HPDE6-E6E7 (cell line): ENCODE data around the gene SLC66A2.

Experiments
- DNase-seq: peaks from one replicate; pipeline ENCODE4 v3.0.0; 2011; ENCODE audit warnings: missing footprints; ENCODE audit errors: extremely low spot score

SLC66A2 gene

GRCh38 chr18:79903071-79903635, 48.3 kb downstream of the SLC66A2 start:
- no peak for DNase-seq

- no peak for DNase-seq
Measured at GRCh38 chr18:79902640-79903039, 48.8 kb downstream of the SLC66A2 start.

- DNase-seq: no peak
Measured at GRCh38 chr18:79902075-79902474, 49.4 kb downstream of the SLC66A2 start.

- no peak for DNase-seq
Measured at GRCh38 chr18:79901665-79902064, 49.8 kb downstream of the SLC66A2 start.

GRCh38 chr18:79900610-79901570, 50.6 kb downstream of the SLC66A2 start:
- no peak for DNase-seq

- no peak for DNase-seq
Measured at GRCh38 chr18:79899609-79900445, 51.6 kb downstream of the SLC66A2 start.

GRCh38 chr18:79898952-79899608, 52.4 kb downstream of the SLC66A2 start:
- DNase-seq: no peak

DNA sequence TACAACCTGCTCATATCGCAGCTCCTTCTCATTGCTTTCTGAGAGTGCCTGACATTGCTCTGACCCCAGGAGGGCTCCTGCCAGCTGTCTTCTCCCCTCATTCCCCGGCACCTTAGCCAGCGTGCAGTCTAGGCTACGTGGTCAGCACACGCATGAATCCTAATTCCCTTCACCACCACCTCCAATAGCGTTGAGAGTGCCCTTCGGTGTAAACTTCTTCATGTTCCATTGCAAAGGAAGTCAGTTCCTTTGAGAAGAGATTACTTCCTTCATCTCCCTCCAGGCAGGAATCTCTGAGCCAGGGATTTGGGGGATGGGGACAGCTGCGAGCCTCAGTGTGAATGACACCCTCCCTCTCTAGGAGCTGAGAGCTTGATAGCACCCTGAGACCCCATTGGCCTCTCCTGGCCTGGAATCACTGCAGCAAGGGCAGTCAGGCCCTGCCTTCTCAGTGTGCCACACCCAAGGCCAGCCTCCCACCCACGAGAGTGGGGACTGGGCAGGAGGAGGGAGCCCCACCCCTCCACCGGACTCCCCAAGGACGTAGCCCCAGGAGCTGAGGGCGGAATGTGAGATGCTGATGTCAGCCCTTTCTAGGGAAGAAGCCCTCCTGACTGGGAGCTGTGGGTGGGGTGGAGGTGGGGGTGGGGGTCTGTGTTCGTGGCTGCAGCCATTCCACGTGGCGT, 53.4 kb downstream of the SLC66A2 start:
- DNase-seq: no peak

- no peak for DNase-seq
Measured at GRCh38 chr18:79896738-79897137, 54.7 kb downstream of the SLC66A2 start.

DNA sequence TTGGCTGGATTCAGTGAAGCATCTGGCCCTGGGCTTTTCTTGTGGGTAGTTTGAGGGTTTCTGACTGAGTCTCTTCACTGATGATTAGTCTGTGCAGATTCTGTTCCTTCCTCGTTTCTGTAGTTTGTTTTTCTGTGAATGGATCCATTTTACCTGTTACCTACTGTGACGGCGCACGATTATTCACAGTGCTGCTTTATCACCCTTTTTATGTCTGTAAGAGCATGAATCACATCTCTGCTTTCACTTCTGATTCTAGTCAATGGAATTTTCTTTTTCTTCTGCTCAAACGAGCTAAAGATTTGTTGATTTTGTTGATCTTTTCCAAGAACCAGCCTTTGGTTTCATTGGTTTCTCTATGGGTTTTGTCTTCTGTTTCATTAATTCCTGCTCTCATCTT, 60.8 kb downstream of the SLC66A2 start:
- no peak for DNase-seq

DNA sequence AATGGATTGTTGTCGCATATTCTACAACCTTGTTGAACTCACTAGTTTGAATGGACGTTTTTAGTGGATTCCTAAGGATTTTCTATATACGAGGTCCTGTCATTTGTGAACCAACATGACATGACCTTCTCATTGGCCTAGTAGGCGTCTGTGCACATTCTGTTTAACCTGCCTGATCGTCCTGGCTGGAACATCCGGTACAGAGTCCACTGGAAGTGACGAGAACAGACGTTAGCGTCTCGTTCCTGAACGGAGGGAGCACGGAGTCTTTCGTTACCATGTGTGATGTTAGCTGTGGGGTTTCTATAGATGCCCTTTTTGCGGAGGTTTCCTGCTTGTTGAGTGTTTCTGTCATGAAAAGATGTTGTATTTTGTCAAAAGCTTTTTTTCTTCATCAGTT, 61.9 kb downstream of the SLC66A2 start:
- DNase-seq: no peak

DNA sequence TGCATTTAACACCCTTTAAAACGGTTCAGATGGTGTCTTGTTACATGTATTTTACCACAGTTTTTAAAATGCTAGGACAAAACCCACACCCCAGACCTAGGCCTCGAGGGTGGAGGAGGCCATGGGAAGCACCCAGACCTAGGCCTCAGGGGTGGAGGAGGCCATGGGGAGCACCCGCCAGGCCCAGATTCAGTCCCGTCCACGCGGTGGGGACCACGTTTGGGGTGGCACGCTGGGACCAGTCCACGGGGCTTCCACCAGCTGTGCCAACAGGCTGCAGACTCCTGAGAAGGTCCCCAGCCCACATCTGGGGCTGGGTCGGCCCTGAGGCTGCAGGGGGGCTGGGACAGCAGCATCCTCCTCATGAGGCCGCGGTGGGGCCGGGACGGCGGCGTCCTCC, 63.4 kb downstream of the SLC66A2 start:
- no peak for DNase-seq

DNA sequence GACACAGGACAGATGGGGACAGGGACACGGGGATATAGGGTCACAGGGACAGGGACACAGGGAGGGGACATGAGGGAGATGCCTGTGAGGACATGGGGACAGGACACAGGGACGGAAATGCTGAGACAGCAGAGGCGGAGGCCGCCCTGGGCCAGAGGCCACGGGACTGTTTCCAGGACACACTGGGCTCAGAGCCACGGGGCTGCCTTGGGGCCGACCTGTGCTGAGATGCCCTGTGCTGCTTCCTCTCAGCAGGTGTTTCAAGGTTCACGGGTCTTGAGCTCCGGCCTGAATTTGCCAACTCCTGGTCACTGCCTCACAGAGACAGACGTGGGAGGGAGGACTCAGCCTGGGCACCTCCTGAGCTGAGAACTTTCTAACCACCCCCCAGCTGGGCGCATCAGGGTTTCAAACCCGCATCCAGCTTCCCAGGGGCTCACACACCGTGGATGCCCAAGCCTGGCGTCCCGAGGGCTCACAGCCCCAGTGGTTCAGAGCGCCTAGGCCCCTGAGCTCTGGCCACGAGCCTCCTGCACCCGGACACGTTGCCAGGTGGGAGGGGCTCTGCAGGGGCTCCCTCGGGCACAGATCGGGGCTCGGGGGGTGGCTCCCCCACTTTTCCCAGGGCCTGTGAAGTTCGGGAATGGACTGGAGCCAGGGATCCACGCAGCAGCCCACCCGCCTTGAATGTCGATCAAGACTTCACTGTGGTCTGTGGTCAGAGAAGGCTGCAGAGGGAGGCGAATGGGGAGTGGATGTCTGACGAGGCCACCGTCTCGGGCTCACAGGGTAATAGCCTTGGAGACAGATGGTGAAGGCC, 64.1 kb downstream of the SLC66A2 start:
- no peak for DNase-seq

GRCh38 chr18:79884963-79885728, 66.3 kb downstream of the SLC66A2 start:
- DNase-seq: no peak

GRCh38 chr18:79884294-79884962, 67.0 kb downstream of the SLC66A2 start:
- no peak for DNase-seq

DNA sequence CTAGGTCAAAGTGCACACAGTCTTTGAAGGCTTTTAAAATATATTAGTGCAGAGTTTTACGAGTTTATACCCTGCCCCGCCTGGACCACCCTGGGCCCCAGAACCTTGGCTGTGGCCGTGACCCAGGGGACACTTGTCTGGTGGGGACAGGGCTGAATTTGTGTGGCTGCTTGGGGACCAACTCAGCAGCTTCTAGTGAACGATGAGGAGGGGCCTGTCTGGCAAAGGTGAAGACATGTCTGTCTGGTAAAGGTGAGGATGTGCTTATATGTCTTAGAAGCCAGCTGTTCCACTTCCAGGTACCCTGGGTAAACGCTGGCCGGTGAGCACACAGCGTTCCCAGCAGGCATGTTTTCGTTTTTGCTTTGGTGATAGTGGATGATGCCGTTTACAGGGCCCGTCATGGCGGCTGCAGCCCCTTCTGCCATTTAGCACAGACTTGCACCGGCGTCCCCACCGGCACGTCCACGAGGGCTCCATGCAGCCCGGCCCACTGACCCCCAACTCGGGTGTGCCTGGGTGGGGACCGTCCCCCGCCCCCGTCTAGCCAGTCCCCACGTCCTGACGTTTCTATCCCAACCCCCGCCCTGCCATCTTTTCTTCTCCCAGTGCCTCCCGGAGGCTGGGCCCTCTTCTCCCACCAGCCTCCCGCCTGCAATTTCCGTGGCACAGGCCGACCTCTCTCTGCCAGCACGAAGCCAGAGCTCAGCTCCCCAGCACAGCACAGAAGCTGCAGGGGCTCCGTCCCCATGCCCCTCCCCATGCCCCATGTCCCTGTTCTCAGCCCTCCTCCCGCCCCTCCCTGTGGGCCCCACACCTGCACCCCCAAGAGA, 67.8 kb downstream of the SLC66A2 start:
- DNase-seq: no peak

DNA sequence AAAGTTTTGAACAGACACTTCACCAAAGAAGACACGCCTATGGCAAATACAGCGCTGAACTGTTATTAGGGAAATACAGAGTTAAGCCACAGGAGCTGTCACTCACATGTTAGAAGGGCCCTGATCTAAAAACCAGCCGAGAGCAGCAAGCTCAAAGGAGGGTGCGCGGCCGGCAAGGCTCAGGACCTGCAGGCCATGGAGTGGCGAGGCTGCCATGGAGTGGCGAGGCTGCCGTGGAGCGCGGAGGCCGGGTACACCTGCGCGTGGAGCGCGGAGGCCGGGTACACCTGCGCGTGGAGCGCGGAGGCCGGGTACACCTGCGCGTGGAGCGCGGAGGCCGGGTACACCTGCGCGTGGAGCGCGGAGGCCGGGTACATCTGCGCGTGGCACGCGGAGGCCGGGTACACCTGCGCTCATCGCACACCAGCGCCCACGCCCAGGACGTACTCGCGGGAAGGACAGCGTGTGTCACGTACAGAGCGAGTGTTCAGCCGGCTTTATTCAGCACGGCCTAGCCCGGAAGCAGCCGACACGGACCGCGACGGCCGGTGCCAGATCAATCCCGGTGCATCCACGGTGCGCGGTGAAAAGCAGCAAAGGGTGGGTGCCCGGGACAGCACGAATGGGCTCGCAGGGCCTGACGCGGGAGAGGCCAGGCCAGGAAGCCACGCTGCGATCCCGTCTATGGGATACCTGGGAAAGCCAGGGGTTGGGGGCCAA, 68.8 kb downstream of the SLC66A2 start:
- no peak for DNase-seq
